Neural cell (in vitro differentiated cells): ENCODE results near the gene ADAM23. TPM values are rescaled to one million over a fixed set of nuclear protein-coding genes. Genes with fewer than 3 reads are reported as not detected.

Experiments
- H2AFZ ChIP-seq: fragments of 200-600, 300-800 bp; sonication (generic), shearing (Covaris generic); 2 replicates; pipeline ENCODE4 v1.6.0; 2014; ENCODE audit warnings: low read depth, mild to moderate bottlenecking, antibody characterized with exemption, low read length, moderate library complexity
- H3F3A ChIP-seq: fragments of 200-600 bp; shearing (Covaris generic); 2 replicates; pipeline ENCODE4 v1.6.1; 2016; ENCODE audit warnings: mild to moderate bottlenecking, moderate library complexity, mixed read lengths, antibody characterized with exemption, low read length; ENCODE audit not compliant: insufficient read depth, poor library complexity, severe bottlenecking
- H3K27ac ChIP-seq: fragments of 200-600, 300-800 bp; sonication (generic), shearing (Covaris generic); 2 replicates; pipeline ENCODE4 v1.5.1; 2014; ENCODE audit warnings: mild to moderate bottlenecking, low read length, moderate library complexity
- H3K27me3 ChIP-seq: fragments of 300-800, 200-600 bp; sonication (generic), shearing (Covaris generic); 2 replicates; pipeline ENCODE4 v1.6.0; 2014; ENCODE audit warnings: mild to moderate bottlenecking, low read depth, low read length, moderate library complexity; ENCODE audit not compliant: insufficient read depth
- H3K36me3 ChIP-seq: fragments of 300-800, 200-600 bp; sonication (generic), shearing (Covaris generic); 2 replicates; pipeline ENCODE4 v1.5.1; 2014; ENCODE audit warnings: mild to moderate bottlenecking, antibody characterized with exemption, low read length, moderate library complexity; ENCODE audit not compliant: insufficient read depth
- H3K4me2 ChIP-seq: fragments of 300-800, 200-600 bp; sonication (generic), shearing (Covaris generic); 2 replicates; pipeline ENCODE4 v1.6.0; 2014; ENCODE audit warnings: mild to moderate bottlenecking, low read length
- H3K4me3 ChIP-seq: fragments of 300-800, 200-600 bp; sonication (generic), shearing (Covaris generic); 2 replicates; pipeline ENCODE4 v1.5.1; 2014; ENCODE audit warnings: mild to moderate bottlenecking, low read length, moderate library complexity
- H3K79me2 ChIP-seq: fragments of 200-600 bp; shearing (Covaris generic); replicated peaks from 2 replicates; pipeline ENCODE4 v1.6.0; 2014; ENCODE audit warnings: mild to moderate bottlenecking, low read length, moderate library complexity; ENCODE audit not compliant: insufficient read depth
- H3K9ac ChIP-seq: fragments of 300-800, 200-600 bp; sonication (generic), shearing (Covaris generic); 2 replicates; pipeline ENCODE4 v1.6.1; 2016; ENCODE audit warnings: mild to moderate bottlenecking, low read length, mixed read lengths
- H3K9me2 ChIP-seq: fragments of 200-600 bp; shearing (Covaris generic); 2 replicates; pipeline ENCODE4 v1.6.1; 2016; ENCODE audit warnings: mild to moderate bottlenecking, low read length, mixed read lengths; ENCODE audit not compliant: insufficient read depth
- H3K9me3 ChIP-seq: fragments of 200-600, 300-800 bp; sonication (generic), shearing (Covaris generic); 2 replicates; pipeline ENCODE4 v1.6.1; 2016; ENCODE audit warnings: mild to moderate bottlenecking, mixed run types, low read length, moderate library complexity, mixed read lengths
- H4K20me1 ChIP-seq: fragments of 200-600 bp; shearing (Covaris generic); 2 replicates; pipeline ENCODE4 v1.6.1; 2016; ENCODE audit warnings: mild to moderate bottlenecking, mixed run types; ENCODE audit not compliant: insufficient read depth
- EP300 ChIP-seq: fragments of 450-650 bp; conservative IDR thresholded peaks from 2 replicates; pipeline ENCODE4 v1.6.1; 2014; ENCODE audit warnings: antibody characterized with exemption, mild to moderate bottlenecking, moderate library complexity; ENCODE audit not compliant: poor library complexity, severe bottlenecking
- EZH2 ChIP-seq: fragments of 200-600, 300-800 bp; shearing (Covaris generic), sonication (generic); IDR thresholded peaks from 2 replicates; pipeline ENCODE4 v1.6.1; 2014; ENCODE audit warnings: antibody characterized with exemption, low read length, borderline replicate concordance, mild to moderate bottlenecking; ENCODE audit not compliant: insufficient read depth, poor library complexity, severe bottlenecking
- MXI1 ChIP-seq: fragments of 450-650 bp; conservative IDR thresholded peaks from 2 replicates; pipeline ENCODE4 v1.6.1; 2014; ENCODE audit warnings: antibody characterized with exemption, mild to moderate bottlenecking; ENCODE audit not compliant: poor library complexity, severe bottlenecking
- POLR2AphosphoS5 ChIP-seq: IDR thresholded peaks from 2 replicates; pipeline ENCODE4 v1.6.1; 2012
- RAD21 ChIP-seq: fragments of 450-650 bp; conservative IDR thresholded peaks from 2 replicates; pipeline ENCODE4 v1.6.1; 2014; ENCODE audit warnings: antibody characterized with exemption, mild to moderate bottlenecking, moderate library complexity
- SMC3 ChIP-seq: fragments of 450-650 bp; conservative IDR thresholded peaks from 2 replicates; pipeline ENCODE4 v1.6.1; 2014; ENCODE audit warnings: antibody characterized with exemption, mild to moderate bottlenecking, moderate library complexity; ENCODE audit not compliant: poor library complexity
- TAF1 ChIP-seq: IDR thresholded peaks from 2 replicates; pipeline ENCODE4 v1.6.1; 2012; ENCODE audit warnings: low read depth
- polyA plus RNA-seq: library from polyadenylated mRNA; depleted of rRNA; stranded (reverse); fragments of >200 nt; gene quantifications from 2 replicates; pipeline ENCODE4 v1.2.3, GENCODE V29; 2014
- TF ChIP-seq, protein P1 (sequence below): IDR thresholded peaks from 2 replicates; pipeline ENCODE4 v1.6.1; 2012; ENCODE audit warnings: borderline replicate concordance
- TF ChIP-seq, protein P2 (sequence below): fragments of 450-650 bp; IDR thresholded peaks from 2 replicates; pipeline ENCODE4 v1.5.1; 2014; ENCODE audit warnings: antibody characterized with exemption, mild to moderate bottlenecking, moderate library complexity; ENCODE audit not compliant: poor library complexity, severe bottlenecking

ADAM23 gene
- polyA plus RNA-seq, 1 donor from 2014 or later: 75.2 TPM

DNA sequence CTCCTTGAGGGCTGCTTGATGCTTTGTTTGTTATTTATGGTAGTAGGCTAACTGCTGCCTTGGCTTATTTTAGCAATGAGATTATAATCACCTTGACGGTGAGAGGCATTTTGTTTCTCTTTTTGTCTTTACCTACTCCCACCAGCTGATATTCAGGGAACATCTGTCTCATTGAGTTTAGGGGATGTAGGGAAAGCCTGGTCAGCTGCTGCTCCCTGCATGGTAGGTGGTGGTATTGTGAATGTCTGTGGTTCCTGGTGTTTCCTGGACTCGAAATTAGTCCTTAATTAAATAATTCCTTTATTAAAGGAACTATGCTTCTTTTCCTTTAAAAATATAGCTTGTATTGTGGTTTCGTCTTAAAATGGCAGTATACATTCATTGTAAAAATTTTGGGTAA is 77.8 kb downstream of the ADAM23 start:
- H3K4me3 ChIP-seq: no peak overlapping the region
- H3K4me2 ChIP-seq: no peak overlapping the region
- no peaks in the 10 kb centered on the region for H4K20me1 ChIP-seq
- H3K79me2 ChIP-seq: no peaks in the 10 kb centered on the region
- H3F3A ChIP-seq: no peaks in the 10 kb centered on the region
- no peaks in the 10 kb centered on the region for H3K9me3 ChIP-seq
- H3K36me3 ChIP-seq: no peaks in the 10 kb centered on the region
- H3K27me3 ChIP-seq: no peaks in the 10 kb centered on the region
- H3K9ac ChIP-seq: no peak overlapping the region
- no peak overlapping the region for H2AFZ ChIP-seq
- no peaks in the 10 kb centered on the region for H3K9me2 ChIP-seq
- no peak for TF ChIP-seq SMC3
- TF ChIP-seq EP300: no peak
- H3K27ac ChIP-seq: no peak overlapping the region

DNA sequence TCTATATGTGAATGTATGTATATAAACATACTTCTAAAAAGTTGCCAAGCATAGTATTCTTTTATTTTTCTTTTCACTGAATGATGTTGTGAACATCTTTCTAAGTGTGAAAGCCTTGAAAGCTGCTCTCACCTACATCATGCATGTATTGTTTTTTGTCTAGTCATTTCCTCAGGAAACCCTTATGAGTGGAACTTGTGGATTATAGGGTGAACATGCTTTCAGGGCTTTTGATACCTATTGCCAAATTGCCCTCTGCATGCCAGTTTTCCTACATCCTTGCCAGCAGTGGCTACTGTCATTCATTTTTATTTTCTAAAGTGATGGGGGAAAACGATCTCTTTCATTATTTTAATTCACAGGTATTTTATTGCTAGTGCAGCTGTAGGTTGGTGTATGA is 78.3 kb downstream of the ADAM23 start:
- H3K27ac ChIP-seq: no peak overlapping the region
- no peaks in the 10 kb centered on the region for H3K9me3 ChIP-seq
- H3K4me3 ChIP-seq: no peak overlapping the region
- no peaks in the 10 kb centered on the region for H3K9me2 ChIP-seq
- no peak overlapping the region for H3K4me2 ChIP-seq
- H3K79me2 ChIP-seq: no peaks in the 10 kb centered on the region
- TF ChIP-seq TAF1: no peak
- no peak for TF ChIP-seq MXI1
- no peak for TF ChIP-seq EZH2
- TF ChIP-seq RAD21: no peak
- no peak for TF ChIP-seq SMC3
- TF ChIP-seq, protein P1, sequence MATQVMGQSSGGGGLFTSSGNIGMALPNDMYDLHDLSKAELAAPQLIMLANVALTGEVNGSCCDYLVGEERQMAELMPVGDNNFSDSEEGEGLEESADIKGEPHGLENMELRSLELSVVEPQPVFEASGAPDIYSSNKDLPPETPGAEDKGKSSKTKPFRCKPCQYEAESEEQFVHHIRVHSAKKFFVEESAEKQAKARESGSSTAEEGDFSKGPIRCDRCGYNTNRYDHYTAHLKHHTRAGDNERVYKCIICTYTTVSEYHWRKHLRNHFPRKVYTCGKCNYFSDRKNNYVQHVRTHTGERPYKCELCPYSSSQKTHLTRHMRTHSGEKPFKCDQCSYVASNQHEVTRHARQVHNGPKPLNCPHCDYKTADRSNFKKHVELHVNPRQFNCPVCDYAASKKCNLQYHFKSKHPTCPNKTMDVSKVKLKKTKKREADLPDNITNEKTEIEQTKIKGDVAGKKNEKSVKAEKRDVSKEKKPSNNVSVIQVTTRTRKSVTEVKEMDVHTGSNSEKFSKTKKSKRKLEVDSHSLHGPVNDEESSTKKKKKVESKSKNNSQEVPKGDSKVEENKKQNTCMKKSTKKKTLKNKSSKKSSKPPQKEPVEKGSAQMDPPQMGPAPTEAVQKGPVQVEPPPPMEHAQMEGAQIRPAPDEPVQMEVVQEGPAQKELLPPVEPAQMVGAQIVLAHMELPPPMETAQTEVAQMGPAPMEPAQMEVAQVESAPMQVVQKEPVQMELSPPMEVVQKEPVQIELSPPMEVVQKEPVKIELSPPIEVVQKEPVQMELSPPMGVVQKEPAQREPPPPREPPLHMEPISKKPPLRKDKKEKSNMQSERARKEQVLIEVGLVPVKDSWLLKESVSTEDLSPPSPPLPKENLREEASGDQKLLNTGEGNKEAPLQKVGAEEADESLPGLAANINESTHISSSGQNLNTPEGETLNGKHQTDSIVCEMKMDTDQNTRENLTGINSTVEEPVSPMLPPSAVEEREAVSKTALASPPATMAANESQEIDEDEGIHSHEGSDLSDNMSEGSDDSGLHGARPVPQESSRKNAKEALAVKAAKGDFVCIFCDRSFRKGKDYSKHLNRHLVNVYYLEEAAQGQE: no peak
- TF ChIP-seq EP300: no peak
- no peak for TF ChIP-seq POLR2AphosphoS5
- TF ChIP-seq, protein P2, sequence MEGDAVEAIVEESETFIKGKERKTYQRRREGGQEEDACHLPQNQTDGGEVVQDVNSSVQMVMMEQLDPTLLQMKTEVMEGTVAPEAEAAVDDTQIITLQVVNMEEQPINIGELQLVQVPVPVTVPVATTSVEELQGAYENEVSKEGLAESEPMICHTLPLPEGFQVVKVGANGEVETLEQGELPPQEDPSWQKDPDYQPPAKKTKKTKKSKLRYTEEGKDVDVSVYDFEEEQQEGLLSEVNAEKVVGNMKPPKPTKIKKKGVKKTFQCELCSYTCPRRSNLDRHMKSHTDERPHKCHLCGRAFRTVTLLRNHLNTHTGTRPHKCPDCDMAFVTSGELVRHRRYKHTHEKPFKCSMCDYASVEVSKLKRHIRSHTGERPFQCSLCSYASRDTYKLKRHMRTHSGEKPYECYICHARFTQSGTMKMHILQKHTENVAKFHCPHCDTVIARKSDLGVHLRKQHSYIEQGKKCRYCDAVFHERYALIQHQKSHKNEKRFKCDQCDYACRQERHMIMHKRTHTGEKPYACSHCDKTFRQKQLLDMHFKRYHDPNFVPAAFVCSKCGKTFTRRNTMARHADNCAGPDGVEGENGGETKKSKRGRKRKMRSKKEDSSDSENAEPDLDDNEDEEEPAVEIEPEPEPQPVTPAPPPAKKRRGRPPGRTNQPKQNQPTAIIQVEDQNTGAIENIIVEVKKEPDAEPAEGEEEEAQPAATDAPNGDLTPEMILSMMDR: no peak
- H3K36me3 ChIP-seq: no peaks in the 10 kb centered on the region
- no peak overlapping the region for H2AFZ ChIP-seq
- no peak overlapping the region for H3K9ac ChIP-seq
- no peaks in the 10 kb centered on the region for H4K20me1 ChIP-seq
- no peaks in the 10 kb centered on the region for H3K27me3 ChIP-seq
- no peaks in the 10 kb centered on the region for H3F3A ChIP-seq

DNA sequence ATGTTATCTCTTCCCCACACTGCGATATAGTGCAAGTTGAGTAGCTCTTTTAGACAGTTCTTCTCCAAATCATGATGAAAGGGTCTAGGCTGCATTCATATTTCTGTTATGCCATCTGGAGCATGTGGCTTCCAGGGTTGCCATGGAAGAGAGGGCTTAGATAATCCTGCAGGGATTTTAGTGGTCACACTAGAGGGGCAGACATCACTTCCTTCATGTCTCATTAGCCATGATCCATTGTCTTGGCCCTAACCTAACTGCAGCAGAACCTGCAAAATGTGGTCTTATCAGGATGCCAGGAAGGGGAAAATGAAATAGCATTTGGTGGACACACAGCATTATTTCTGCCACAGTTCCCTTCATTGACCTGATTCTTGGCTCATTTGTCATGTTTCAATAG is 83.1 kb downstream of the ADAM23 start:
- Histone ChIP-seq H3K4me3 (no peak overlapping the region), H3K9me2 (no peaks in the 10 kb centered on the region), H3F3A (no peaks in the 10 kb centered on the region), H3K36me3 (no peaks in the 10 kb centered on the region), H3K27ac (no peak overlapping the region), H3K27me3 (no peaks in the 10 kb centered on the region), H2AFZ (no peak overlapping the region), H4K20me1 (no peaks in the 10 kb centered on the region), H3K4me2 (no peak overlapping the region), H3K9ac (no peak overlapping the region), H3K79me2 (no peaks in the 10 kb centered on the region), H3K9me3 (no peaks in the 10 kb centered on the region)
- TF ChIP-seq SMC3 (no peak), EP300 (no peak), RAD21 (no peak), MXI1 (no peak), TAF1 (no peak), POLR2AphosphoS5 (no peak), EZH2 (no peak)
- TF ChIP-seq, protein P1: no peak
- TF ChIP-seq, protein P2: no peak
